A549 (cell line): Measurements from ENCODE around the gene DGCR2.

Experiments used
- BHLHE40 ChIP-seq: IDR thresholded peaks from 2 replicates; pipeline ENCODE4 v1.6.1; 2012; ENCODE audit warnings: low read depth, low read length, inconsistent platforms
- CHD2 ChIP-seq: fragments of 150-350 bp; IDR thresholded peaks from 2 replicates; pipeline ENCODE4 v1.6.1; 2014; ENCODE audit warnings: low read length; ENCODE audit not compliant: partially characterized antibody
- CTCF ChIP-seq: fragments of >200 bp; sonication (Bioruptor Twin); formaldehyde crosslinking; IDR thresholded peaks from 3 replicates; pipeline ENCODE4 v1.5.1; 2016
- FOSB ChIP-seq: fragments of 250-450 bp; sonication (Bioruptor Pico); IDR thresholded peaks from 2 replicates; pipeline ENCODE4 v1.5.0; 2020; ENCODE audit warnings: mild to moderate bottlenecking, moderate library complexity
- HMGXB4 ChIP-seq: fragments of 250-450 bp; sonication (Bioruptor Pico); IDR thresholded peaks from 2 replicates; pipeline ENCODE4 v1.5.0; 2021; ENCODE audit warnings: mild to moderate bottlenecking, moderate library complexity, borderline replicate concordance
- JUNB ChIP-seq: fragments of >200 bp; sonication (Bioruptor Twin); formaldehyde crosslinking; IDR thresholded peaks from 2 replicates; pipeline ENCODE4 v1.6.1; 2016
- KDM1A ChIP-seq: fragments of 200-600 bp; sonication (generic); IDR thresholded peaks from 2 replicates; pipeline ENCODE4 v1.6.1; 2016; ENCODE audit warnings: low read depth, mild to moderate bottlenecking
- KDM5A ChIP-seq: fragments of 200-600 bp; sonication (generic); IDR thresholded peaks from 2 replicates; pipeline ENCODE4 v1.6.1; 2016; ENCODE audit warnings: antibody characterized with exemption, mild to moderate bottlenecking
- MAX ChIP-seq: IDR thresholded peaks from 2 replicates; pipeline ENCODE4 v1.6.1; 2012
- PBX3 ChIP-seq: IDR thresholded peaks from 2 replicates; pipeline ENCODE4 v1.6.1; 2012
- POLR2A ChIP-seq: IDR thresholded peaks from 2 replicates; pipeline ENCODE4 v1.6.1; 2012; ENCODE audit warnings: mild to moderate bottlenecking, low read length
- RCOR1 ChIP-seq: fragments of 150-350 bp; IDR thresholded peaks from 2 replicates; pipeline ENCODE4 v1.6.1; 2014; ENCODE audit warnings: antibody characterized with exemption, low read length, low read depth
- REST ChIP-seq: fragments of 200-600 bp; sonication (generic); IDR thresholded peaks from 2 replicates; pipeline ENCODE4 v1.6.1; 2016; ENCODE audit warnings: antibody characterized with exemption, mild to moderate bottlenecking, moderate library complexity

- TF ChIP-seq CTCF (no peak), RCOR1 (no peak), FOSB (no peak), CHD2 (no peak), PBX3 (no peak), BHLHE40 (no peak), KDM5A (no peak), MAX (no peak), KDM1A (no peak), POLR2A (no peak), JUNB (no peak), HMGXB4 (no peak), REST (no peak)
Measured at GRCh38 chr22:18991138-18991432, 131.1 kb downstream of the DGCR2 start.
